Lower lobe of right lung (tissue), 2 donors: ENCODE measurements around the gene DRC1. TPM values are rescaled to one million over a fixed set of nuclear protein-coding genes. Genes with fewer than 3 reads are reported as not detected.

Source experiments
- ATAC-seq, 2 donors: fragments of 200-7000 bp; cut with Tn5 transposase; one replicate each; pipeline ENCODE4 v1.9.1; 2020 to 2022; ENCODE audit warnings: mild to moderate bottlenecking in 2 of 2, moderate library complexity in 2 of 2
- DNase-seq: peaks from one replicate; pipeline ENCODE4 v3.0.0-alpha.2; 2020
- H3K27ac ChIP-seq: fragments of 200-600 bp; one replicate; pipeline ENCODE4 v1.8.0; 2022
- H3K27me3 ChIP-seq: fragments of 200-600 bp; one replicate; pipeline ENCODE4 v1.8.0; 2022; ENCODE audit warnings: low read depth
- H3K36me3 ChIP-seq: fragments of 200-600 bp; one replicate; pipeline ENCODE4 v1.8.0; 2022; ENCODE audit warnings: mild to moderate bottlenecking
- H3K4me1 ChIP-seq: fragments of 200-600 bp; one replicate; pipeline ENCODE4 v1.8.0; 2022
- H3K4me3 ChIP-seq: fragments of 200-600 bp; one replicate; pipeline ENCODE4 v1.8.0; 2022; ENCODE audit warnings: mild to moderate bottlenecking
- H3K9me3 ChIP-seq: fragments of 200-600 bp; one replicate; pipeline ENCODE4 v1.8.0; 2022
- CTCF ChIP-seq: fragments of 200-600 bp; IDR thresholded peaks from one replicate; pipeline ENCODE4 v1.8.0; 2022; ENCODE audit warnings: antibody characterized with exemption, mild to moderate bottlenecking
- intact Hi-C: fragments of 100-400 bp; cut with DNase I; formaldehyde crosslinking; loops from one replicate; pipeline ENCODE4 v1.11.0; 2022
- total RNA-seq: library from RNA; stranded (reverse); fragmentation: NEBNext Ultra II Directional; extraction: Animal tissue kit (Norgen Biotek cat#: 25700); gene quantifications from one replicate; pipeline ENCODE4 v1.2.1, GENCODE V29; 2021
- donor health status: DM: no; HTN: yes; CAD: no; lungs with severe emphysema.

DRC1 gene
- total RNA-seq, 1 donor from 2014 or later, result 6.8 TPM

GRCh38 chr2:26483516-26483915, 81.8 kb downstream of the DRC1 start:
- peak; percentile 30 for DNase-seq
- Histone ChIP-seq H3K4me3 (no peak overlapping the region), H3K4me1 (no peaks in the 10 kb centered on the region), H3K36me3 (no peaks in the 10 kb centered on the region), H3K27ac (no peak overlapping the region), H3K27me3 (no peaks in the 10 kb centered on the region), H3K9me3 (no peaks in the 10 kb centered on the region)
- no peak for ATAC-seq
- TF ChIP-seq CTCF, result no peak
- intact Hi-C loops, result no loop called here

- Histone ChIP-seq H3K9me3 (no peaks in the 10 kb centered on the region), H3K27me3 (no peaks in the 10 kb centered on the region), H3K4me3 (no peak overlapping the region), H3K4me1 (no peaks in the 10 kb centered on the region), H3K27ac (no peak overlapping the region), H3K36me3 (no peaks in the 10 kb centered on the region)
- DNase-seq, result no peak
- peak; percentile 44 to 56 for ATAC-seq
- intact Hi-C loops, result no loop called here
- TF ChIP-seq CTCF, result no peak
These were observed 82.3 kb downstream of the DRC1 start for GRCh38 chr2:26483957-26484565.

GRCh38 chr2:26484579-26484978, 82.9 kb downstream of the DRC1 start:
- intact Hi-C loops, result no loop called here
- DNase-seq (no peak), ATAC-seq (no peak)
- Histone ChIP-seq H3K4me3 (no peak overlapping the region), H3K9me3 (no peaks in the 10 kb centered on the region), H3K27ac (no peak overlapping the region), H3K36me3 (no peaks in the 10 kb centered on the region), H3K4me1 (no peaks in the 10 kb centered on the region), H3K27me3 (no peaks in the 10 kb centered on the region)
- no peak for TF ChIP-seq CTCF

- intact Hi-C loops, result no loop called here
- no peak for TF ChIP-seq CTCF
- ATAC-seq (no peak), DNase-seq (no peak)
- no peaks in the 10 kb centered on the region for H3K36me3 ChIP-seq
- H3K27me3 ChIP-seq, result no peaks in the 10 kb centered on the region
- H3K4me1 ChIP-seq, result no peaks in the 10 kb centered on the region
- no peaks in the 10 kb centered on the region for H3K9me3 ChIP-seq
- no peak overlapping the region for H3K27ac ChIP-seq
- no peak overlapping the region for H3K4me3 ChIP-seq
These were observed 83.4 kb downstream of the DRC1 start for GRCh38 chr2:26485099-26485498.

GRCh38 chr2:26485725-26486418, 84.2 kb downstream of the DRC1 start:
- intact Hi-C loops, result no loop called here

More at GRCh38 chr2:26485725-26486418, 84.2 kb downstream of the DRC1 start:
- Histone ChIP-seq H3K4me3 (no peak overlapping the region), H3K27ac (no peak overlapping the region), H3K9me3 (no peaks in the 10 kb centered on the region), H3K27me3 (no peaks in the 10 kb centered on the region), H3K4me1 (no peaks in the 10 kb centered on the region), H3K36me3 (no peaks in the 10 kb centered on the region)
- DNase-seq (no peak), ATAC-seq (no peak)
- TF ChIP-seq CTCF, result no peak
